ENCODE data around the gene ASTN2.

The ASTN2 gene

DNA sequence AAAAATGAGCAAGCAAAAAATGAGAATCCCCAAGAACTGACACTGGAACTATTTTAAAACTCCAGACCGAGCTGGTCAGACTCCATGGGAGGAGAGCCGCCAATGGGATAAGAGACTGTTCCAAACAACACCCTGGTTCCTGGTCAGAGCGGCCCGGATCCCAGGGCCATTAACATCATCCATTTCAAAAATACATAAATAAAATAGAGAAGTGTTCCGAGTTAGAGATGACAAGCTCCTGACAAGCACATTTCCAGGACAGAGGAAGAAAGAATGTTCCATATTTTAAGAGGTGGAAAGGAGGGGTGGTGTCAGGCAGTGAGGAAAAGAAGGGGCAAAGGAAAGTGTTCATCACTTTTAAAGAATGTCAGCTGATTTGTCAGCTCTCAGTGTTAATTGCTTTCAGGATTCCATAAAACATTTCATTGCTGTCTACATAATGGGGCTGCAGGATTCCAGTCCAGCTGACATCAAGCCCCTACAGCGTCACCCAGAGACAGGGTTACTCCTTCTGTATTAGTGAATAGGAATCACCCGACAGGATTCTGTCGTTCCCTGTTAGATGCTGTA lies 930.3 kb downstream of the ASTN2 start:
- no peak for DNase-seq (ENCODE audit: low read depth in 2 of 2)

DNA sequence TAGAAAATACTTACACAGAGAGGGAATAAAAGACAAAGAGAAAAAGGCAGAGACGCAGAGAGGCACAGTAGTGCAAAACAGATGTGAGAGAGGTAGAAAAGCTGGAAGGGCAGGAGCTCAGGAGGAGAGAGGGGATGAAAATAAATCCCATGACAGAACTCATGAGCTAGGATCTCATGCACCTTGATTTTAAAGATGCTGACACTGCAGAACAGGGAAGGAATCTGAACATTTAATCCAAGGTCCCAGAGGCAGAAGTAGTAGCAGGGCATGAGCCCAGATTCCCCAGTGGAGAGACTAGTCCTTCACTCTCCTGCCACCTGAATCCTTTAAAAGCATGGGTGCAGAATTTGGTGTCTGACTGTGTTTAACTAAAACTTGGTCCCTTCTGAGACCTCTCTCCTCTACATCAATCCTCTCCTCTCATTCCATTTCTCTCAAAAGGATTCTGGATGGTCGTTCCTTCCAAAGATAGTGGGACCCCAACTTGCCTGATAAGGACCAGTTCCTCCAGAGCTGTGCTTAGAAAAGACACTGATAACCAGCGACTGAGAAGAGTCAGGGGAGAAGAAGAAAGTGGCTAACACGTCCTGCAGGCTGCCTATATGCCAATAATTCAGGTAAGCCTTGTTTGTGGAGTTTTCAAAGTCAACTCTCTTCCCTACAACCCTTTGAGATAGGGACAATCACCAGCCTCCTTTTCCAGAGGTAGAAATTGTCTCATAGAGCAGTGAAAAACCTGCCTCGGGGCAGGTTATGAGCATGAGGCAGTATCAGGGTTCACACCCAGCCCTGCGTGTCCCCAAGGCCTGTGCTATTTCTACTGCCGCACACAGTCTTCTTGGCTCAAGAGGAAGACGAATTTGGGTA lies 931.0 kb downstream of the ASTN2 start:
- no peak for DNase-seq (ENCODE audit: low read depth in 2 of 2)

DNA sequence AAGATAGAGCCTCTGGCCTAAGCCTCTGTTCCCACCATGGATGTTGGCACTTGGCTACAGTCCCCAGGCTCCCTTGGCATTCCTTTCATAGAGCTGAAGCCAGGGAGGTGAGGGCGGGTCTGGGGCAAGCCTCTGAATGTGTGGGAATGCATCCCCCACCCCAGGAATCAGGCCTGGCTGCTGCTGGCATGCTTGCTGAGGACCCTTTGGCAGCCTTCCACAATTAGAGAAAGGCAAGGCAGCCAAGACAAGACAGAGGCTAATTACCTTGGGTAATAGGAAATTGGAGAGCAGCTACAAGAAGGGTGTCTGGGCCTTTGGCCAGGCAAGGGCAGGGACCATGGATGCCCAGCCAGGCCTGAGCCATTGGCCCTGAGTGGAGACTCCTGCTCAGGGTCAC lies 932.1 kb downstream of the ASTN2 start:
- DNase-seq (ENCODE audit: low read depth in 2 of 2), result no peak

DNA sequence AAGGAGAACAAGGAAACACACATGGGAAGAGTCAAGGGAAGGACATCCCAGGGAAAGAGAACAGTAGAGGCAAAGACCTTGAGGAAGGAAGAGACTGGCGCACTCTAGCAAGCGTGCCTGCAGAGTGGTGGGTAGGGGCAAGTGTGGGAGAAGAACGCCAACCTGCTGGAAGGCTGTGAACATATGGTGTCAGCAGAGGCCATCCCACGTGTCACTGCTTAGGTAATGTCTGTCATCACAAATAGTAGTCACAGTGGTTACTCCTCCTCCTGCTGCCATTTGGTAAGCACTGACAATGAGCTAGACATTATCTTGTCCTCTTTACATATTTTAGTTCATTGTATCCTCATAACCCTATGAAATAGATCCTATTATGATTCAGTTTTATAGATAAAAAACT lies 934.2 kb downstream of the ASTN2 start:
- no peak for DNase-seq (ENCODE audit: low read depth in 2 of 2)

DNA sequence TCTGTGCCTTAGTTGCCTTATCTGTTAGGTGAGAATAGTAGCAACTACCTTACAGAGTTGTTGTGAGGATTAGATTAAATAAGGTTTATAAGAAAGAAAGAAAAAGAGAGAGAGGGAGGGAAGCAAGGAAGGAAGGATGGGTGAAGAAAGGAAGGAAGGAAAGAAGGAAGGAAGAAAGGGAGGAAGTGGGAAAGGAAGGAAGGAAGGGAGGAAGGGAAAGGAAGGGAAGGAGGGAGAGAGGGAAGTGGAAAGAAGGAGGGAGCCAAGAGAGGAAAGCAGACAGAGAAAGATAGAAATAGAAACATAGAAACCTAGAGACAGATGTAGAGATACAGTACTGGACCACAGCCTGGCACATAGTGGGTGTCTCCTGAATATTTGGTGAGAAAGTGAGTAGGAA lies 934.9 kb downstream of the ASTN2 start:
- no peak for DNase-seq (ENCODE audit: low read depth in 2 of 2)

DNA sequence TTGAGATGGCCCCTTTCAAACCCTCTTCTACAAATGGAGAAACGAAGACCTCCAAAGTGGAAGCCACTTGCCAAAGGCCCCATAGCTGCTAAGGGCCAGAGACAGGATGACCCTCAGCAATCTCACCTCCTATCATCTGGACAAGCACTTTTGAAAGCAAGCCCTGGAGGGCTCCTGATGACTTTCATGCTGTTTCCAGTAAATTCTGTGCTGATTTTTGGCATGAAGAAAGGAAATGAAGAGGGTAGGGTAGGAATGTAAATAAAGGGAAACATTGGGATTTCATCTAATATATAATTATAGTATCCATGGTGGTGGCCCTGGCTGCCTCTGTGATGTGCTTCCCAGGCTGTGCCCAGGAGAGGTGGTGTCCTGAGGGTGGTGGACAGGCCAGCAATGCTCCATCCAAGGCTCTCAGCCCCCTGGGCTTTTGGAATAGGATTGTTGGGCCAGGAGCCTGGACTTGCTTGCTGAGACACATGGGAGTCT lies 935.8 kb downstream of the ASTN2 start:
- DNase-seq (ENCODE audit: low read depth in 2 of 2), result no peak

DNA sequence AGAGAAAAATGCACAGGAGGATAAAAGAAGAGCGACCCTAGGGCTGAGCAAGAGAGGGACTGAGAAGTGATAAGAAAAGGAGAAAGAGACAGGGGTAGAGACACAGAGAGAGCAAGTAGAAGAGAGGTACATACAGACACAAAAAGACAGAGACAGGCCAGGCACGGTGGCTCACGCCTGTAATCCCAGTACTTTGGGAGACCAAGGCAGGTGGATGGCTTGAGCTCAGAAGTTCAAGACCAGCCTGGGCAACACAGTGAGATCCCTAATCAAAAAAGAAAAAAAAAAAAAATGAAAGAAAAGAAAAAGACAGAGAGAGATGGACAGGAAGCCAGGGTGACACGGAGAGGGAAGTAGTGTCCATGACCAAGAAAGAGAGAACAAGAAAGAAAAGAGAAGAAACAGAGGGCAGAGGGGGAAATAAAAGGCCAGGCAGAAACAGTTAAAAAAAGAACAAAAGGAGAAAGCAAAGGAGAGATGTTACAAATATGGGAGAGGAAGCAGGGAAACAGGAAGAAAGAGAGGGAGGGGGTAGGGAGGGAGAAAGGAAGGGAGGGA lies 937.2 kb downstream of the ASTN2 start:
- no peak for DNase-seq (ENCODE audit: low read depth in 2 of 2)

DNA sequence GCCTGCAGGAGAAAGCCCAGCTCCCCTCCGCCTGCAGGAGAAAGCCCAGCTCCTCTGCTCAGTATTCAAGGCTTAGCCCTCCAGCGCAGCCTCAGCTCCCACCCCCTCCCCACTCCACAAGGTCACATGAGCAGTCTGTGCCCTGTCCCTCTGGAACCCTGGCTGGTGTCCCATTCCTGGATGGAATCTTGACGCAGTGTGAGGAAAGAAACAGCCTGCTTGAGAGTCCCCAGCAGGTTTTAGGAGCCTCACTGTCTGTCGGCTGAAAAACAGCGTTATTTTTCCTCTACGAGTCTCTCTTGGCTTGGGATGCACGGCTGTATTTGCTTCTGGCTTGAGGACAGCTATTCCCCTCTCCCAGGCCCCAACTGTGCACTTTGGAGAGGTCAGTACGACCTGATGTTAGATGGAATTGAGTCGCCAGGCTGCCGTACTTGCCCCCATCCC lies 937.9 kb downstream of the ASTN2 start:
- no peak for DNase-seq (ENCODE audit: low read depth in 2 of 2)

DNA sequence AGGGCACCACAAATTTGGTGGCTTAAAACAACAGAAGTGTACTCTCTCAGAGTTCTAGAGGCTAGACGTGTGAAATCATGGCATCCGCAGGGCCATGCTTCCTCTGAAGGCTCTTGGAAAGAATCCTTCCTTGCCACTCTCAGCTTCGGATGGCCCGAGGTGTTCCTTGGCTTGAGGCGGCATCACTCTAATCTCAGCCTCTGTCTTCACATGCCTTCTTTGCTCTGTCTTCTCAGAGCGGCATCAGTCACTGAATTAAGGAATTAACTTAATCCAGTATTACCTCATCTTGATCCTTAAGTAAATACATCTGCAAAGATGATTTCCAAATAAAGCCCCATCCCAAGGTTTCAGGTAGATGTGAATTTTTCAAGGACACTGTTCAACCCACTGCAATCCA lies 938.9 kb downstream of the ASTN2 start:
- no peak for DNase-seq (ENCODE audit: low read depth in 2 of 2)

DNA sequence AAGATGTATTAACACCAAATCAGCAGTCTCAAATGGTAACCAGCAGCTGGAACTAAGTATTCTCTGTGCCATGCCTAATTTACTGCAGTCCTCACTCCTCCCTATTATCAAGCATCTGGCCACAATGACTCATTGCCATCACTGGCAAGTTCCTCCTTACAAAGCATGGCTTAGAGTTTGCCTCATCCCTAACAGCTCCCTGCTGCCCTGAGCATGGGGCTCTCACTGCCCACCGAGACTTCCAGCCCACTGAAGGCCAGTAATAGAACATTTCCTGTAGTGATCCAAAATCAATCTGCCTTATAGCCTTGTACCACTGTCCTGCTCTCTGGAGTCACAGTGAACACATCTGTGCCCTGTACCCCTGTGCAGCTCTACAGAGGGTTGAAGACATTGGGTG lies 939.7 kb downstream of the ASTN2 start:
- DNase-seq (ENCODE audit: low read depth in 2 of 2), result no peak

DNA sequence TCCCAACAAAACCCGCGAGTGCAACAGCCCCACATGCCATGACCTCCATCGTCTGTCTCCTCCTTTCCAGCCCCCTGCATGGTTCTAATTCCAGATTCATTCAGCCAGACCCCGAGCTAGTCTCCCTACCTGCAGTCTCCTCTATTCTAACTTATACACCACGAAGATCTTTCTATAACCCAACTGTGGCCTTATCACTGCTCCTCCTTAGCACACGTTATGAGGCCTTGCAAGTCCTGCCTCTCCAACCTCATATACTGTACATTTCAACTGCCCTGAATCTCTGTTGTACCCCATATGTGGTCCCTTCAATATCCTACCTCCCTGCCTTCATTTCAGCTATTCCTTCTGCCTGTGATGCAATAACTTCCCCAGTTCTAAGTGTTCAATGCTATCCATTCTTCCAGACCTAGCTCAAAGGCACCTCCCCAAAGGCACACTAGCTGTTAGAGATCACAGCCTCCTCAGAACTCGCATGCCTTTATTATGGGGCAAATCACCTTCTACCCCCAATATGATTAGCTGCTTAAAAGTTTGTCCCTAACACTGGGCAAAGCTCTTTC lies 942.8 kb downstream of the ASTN2 start:
- DNase-seq (ENCODE audit: low read depth in 2 of 2), result no peak

DNA sequence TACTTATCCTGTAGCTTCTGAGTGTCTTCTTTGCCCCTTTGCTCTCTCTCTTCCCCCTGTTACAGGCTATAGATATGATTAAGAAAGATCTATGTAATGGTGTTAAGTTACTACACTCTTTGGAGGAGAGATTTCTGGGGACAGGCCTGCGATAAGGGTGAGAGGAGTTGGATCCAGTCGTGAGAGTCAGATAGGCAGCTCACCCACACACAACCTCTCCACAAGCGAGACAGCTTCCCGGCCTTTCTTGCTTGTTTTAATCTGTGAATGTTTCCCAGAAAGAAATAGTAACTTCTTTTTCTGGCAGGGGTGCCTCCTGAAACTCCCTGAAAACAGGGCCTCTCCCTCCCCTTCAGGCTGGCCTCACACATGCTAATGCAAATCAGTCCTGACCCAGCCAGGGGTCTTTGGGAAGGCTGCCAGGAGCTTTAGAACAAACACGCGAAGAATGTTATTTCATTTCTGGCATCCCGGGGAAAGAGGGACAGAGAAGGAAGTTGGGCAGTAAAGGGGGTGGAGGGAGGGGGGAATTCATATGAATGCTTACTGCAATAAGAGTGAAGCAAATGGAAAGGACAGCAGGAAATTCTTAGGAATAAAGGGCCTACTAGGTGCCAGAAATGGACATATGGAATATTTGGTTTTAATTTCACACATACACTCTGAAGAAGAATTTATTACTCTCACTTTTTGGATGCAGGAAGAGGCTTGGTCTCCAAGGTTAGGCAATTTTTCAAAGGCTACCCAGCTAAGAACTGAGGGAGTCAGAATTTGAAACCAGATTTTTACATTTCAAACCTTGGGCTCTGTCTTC lies 943.6 kb downstream of the ASTN2 start:
- DNase-seq (ENCODE audit: low read depth in 2 of 2), result no peak

DNA sequence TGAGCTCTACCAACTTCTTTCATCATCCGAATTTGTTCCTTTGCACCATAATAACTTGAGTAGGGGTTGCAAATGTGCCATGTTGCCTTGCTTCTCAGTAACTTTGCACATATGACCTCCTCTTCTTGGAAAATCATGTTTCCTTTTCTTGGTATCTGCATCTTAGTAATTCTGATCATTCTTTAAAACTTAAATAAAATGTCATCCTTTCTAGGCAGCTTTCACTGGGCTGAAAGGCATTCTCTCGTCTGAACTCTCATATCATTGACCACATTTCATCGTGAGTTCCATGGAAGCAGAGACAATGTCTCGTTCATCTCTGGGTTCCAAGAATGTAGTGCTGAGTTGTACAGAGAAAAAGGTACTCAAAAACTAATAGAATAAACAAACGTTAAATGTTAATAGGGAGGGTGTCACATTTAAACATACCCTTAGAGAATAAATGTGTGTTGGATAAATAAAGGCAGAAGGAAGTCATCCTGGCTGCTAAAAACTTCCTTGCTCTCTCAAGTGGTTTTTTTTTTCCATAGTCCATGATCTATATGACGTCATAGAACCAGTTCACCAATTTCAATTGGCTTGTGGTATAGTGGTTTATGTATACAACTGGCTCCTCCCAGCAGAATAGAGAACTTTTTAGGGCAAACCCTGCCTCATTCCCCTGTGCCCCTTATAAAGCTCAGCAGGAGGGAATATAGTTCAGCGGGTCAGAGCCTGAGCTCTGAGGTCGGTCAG lies 945.9 kb downstream of the ASTN2 start:
- DNase-seq (ENCODE audit: low read depth in 2 of 2), result no peak

DNA sequence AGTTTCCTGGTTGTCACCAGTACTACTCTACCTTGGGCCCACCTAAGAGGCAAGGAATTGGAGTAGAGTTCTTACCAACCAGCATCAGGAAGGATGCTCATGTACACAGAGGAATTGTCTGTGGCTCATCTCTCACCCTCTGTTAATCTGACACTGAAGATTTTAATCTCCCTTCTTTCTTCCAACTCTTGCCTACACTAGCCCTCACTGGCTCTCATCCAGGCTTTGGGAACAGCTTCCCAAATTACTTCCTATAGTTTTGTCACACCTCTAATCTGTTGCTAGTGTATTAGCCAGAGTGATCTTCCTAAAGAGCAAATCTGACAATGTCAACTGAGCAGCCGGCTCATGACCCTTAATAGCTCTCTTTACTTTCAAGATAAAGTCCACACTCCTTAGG lies 946.5 kb downstream of the ASTN2 start:
- DNase-seq (ENCODE audit: low read depth in 2 of 2), result no peak

DNA sequence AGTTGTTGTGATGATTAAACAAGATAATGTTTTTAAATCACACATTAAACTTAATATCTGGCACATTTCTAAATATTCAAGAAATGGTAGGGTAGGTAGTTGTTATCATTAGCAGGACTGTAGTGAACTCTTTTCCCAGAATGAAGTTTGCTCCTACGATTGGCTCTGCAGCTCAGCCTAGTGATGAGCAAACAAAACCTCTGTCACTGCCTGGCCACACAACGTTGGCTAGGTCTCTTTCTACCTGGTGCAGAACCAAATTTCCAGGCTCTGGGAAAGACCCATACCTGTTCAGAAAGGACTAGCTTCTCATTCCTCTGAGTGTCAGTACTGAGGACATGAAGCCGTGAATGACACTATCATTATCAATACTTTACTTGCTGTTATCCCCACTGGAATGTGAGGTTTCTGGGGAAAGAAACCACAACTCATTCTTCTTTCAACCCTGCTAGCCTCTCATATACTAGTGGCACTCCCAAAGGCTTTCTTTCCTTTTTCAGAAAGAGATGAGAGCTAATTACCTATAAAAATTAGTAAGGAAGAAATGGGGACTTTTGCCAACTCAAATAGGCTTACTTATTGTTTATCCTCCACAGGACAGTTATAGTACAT lies 947.0 kb downstream of the ASTN2 start:
- DNase-seq (ENCODE audit: low read depth in 2 of 2), result no peak

DNA sequence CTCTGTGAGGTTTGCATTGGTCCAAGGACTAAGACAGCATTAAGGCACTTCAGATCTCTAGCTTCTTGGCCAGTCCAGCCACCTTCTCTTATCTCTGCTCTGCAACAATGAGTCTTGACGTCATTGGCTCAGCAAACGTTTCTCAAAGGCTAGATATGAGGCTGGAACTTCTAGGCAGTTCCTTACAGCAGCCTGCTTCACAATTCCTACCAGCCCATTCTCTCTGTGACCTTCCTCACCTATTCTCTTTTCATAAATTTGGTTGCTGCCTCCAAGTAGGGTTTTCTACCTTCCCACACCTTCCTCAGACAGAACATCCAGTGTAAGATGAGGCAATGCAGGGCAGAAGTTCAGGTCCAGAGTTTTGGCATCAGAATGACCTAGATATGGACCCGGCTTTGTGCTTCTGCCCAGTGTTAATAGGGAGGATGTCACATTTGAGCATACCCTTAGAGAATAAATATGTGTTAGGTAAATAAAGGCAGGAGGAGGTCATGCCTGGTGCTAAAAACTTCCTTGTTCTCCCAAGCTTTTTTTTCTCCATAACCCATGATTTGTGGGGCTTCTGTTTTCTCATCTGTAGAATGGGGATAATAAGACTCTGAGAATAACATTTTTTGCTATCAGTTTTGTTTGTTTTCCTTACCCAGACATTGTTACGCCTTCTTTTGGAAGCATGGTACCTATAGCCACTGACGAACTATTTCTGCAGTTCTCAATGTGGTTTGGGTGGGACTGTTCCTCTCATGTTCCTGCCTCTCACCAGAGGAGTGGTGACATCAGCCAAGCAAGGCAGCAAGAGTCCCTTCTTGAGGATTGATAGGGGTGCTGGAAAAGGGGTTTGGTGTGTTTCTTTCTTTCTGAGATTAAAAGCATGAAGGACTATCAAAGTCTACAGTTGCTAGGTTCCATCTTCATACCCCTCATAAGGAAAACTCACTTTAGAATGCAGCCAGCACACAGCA lies 948.3 kb downstream of the ASTN2 start:
- DNase-seq (ENCODE audit: low read depth in 2 of 2), result no peak

DNA sequence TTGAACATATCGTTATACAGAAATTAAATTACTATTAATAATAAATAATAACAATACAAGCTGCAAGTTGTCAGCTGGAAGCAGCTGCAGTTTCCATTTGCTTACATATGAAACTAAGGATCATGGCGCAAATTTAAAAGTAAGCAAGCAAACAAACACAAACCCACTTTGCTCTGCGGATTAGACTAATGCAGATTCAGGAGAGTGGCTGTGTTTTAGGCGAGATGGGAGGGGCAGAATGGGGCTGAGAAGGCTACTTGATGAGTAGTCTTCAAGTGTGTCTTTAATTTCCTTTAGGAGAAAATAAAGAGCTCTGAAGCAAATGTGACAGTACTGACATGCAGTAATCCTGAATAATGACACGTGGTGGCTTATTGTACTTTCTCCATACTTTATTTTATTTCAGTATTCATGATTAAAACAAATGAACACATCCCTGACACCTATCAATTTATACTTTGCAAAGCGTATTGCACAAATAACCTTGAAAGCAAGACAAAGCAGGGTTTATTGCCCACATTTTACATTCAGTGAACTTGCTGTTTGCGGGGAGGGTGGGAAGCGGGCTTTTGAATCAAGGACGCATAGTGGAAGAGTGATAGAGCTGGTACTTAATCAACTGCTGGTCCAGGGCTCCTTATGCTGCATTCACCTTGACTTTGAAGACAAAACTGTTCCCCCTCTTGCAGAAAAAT lies 949.1 kb downstream of the ASTN2 start:
- DNase-seq (ENCODE audit: low read depth in 2 of 2), result no peak

DNA sequence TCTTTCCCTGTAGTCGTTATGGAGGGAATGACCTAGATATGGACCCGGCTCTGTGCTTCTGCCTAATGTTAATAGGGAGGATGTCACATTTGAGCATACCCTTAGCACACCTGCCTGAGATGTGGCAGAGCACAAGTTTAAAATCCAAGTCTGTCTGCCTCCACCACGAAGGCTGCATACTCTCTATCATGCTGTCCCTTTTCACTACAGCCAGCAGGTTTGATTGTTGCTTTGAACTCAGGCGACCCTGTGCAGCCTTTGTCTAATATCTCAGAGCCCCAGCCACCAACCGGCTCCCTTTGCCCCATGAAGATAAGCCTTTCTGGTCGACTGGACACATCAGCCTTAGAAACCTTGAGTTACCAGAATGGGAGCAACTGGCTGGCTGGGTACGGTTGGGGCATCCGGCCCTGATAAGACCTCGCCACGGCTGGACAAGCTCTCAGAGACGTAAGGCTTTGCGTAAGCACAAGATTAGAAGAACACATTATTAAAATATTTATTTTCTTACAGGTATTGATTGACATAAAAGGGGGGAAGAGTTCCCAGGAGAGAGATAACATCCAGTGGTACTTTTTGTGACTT lies 949.8 kb downstream of the ASTN2 start:
- DNase-seq (ENCODE audit: low read depth in 2 of 2), result no peak

DNA sequence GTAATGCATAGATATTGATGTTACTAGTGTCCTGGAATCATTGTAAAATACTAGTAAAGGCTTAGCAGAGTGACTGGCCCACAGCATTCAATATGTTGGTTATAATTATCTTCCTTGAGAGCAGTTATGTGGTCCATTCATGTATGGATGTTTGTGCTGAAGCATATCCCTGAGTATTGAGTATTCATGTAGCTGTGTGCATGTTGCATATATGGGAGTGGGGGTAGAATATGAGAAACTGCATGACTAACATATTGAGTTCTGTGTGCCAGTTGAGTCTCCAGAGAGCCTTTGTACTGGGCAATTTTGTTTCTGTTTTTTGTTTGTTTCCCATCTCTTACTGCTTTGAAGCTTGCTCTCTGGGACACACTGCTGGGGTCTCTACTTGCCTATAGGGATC lies 950.4 kb downstream of the ASTN2 start:
- no peak for DNase-seq (ENCODE audit: low read depth in 2 of 2)
